ENCODE measurements around the gene TMEM196. TPM values are rescaled to one million over a fixed set of nuclear protein-coding genes. Genes with fewer than 3 reads are reported as not detected.
A peak's percentile ranks its signal among the peaks of the same experiment; 100 is the strongest.

Gene TMEM196
- polyA plus RNA-seq (ENCODE audit: low read depth in 6 of 6) = not detected

- DNase-seq = no peak
- peak within 1 kb of the TSS in 7 of 8 donors; percentile 16 to 80 (median 68) for H3K4me3 Mint-ChIP-seq
- H3K36me3 Mint-ChIP-seq = peaks cover 0 to 8% of the 10 kb centered on the region in 2 donors
- H3K27me3 Mint-ChIP-seq = peaks cover 44 to 54% (median 52%) of the 10 kb centered on the region in 3 donors
- H3K9me3 Mint-ChIP-seq = no peaks in the 10 kb centered on the region
- ATAC-seq (ENCODE audit: low read depth in 2 of 2) = peak in 1 of 2 donors; percentile 21
- peaks cover 12 to 18% (median 18%) of the 10 kb centered on the region in 3 donors for H3K4me1 Mint-ChIP-seq
- H3K27ac Mint-ChIP-seq = peak within 1 kb of the TSS in 2 of 6 donors; percentile 63 to 67
Measured at GRCh38 chr7:19772841-19773760, at the start of gene TMEM196. Gene TMEM196 (minus strand): TSS chr7:19773617. CDS start chr7:19772696, 921 bp downstream.

- ATAC-seq (ENCODE audit: low read depth in 2 of 2) = no peak
- Mint-ChIP-seq H3K9me3 (no peaks in the 10 kb centered on the region), H3K27ac (no peak overlapping the region), H3K4me3 (no peak overlapping the region), H3K4me1 (no peaks in the 10 kb centered on the region), H3K36me3 (no peaks in the 10 kb centered on the region), H3K27me3 (no peaks in the 10 kb centered on the region)
- DNase-seq = no peak
Measured at GRCh38 chr7:19816128-19816527, 42.7 kb upstream of the TMEM196 start.

DNA sequence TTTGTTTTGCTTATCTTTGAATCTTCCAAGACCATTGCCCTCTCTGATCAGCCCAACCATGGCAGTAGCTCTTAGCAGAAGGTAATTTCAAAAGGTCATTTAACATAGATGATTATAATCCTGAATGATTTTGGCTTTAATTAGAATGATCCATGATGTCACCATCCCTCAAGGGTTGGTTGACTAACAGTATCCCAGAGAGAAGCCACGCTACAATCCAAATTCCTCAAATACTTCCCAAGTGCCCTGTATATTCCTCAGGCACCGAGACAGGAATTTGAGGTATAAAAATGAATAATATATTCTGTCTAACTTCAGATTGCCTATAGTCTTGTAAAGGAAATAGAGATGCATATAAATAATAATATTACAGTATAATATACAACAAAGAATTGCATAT is 42.1 kb upstream of the TMEM196 start:
- DNase-seq = no peak
- H3K27ac Mint-ChIP-seq = no peak overlapping the region
- no peaks in the 10 kb centered on the region for H3K9me3 Mint-ChIP-seq
- H3K36me3 Mint-ChIP-seq = no peaks in the 10 kb centered on the region
- H3K27me3 Mint-ChIP-seq = no peaks in the 10 kb centered on the region
- H3K4me1 Mint-ChIP-seq = no peaks in the 10 kb centered on the region
- ATAC-seq (ENCODE audit: low read depth in 2 of 2) = no peak
- H3K4me3 Mint-ChIP-seq = no peak overlapping the region

DNA sequence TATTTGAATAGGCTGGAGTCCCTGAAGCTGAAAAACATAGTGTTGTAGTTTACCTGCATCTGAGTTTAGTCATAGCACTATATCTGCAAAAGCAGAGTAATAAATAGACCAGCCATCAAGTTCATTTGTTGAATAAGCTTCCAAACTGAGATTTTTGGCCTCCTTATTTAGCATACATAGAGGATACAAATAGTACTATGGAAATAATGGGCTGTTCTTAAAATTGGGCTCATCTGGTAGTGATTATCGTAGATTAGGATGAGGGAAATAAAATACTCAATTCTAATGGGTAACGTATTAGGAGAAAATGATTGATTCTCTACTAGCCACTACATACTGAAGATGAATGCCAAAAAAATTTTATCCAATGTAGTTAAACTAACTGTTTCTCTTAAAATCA is 41.4 kb upstream of the TMEM196 start:
- no peak for ATAC-seq (ENCODE audit: low read depth in 2 of 2)
- Mint-ChIP-seq H3K9me3 (no peaks in the 10 kb centered on the region), H3K27me3 (no peaks in the 10 kb centered on the region), H3K4me1 (no peaks in the 10 kb centered on the region), H3K4me3 (no peak overlapping the region), H3K27ac (no peak overlapping the region), H3K36me3 (no peaks in the 10 kb centered on the region)
- no peak for DNase-seq

DNA sequence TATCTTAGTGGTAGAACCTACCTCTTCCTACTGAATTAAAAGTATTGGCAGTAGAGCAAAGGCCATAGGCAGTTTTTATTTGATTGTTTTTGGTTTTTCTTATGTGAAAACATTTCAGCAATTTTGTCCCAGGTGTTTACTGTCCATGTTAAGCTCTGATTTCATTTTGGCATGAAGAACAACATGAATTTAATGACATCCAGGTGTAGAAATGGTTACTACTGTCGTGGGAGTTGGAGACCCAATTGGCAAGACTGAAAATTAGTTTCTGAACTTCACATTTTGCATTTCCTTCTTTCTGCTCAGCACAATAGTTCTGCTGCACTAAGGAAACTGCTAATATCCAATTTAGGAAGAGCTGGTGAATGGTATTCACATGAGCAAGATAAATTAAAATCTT is 38.0 kb upstream of the TMEM196 start:
- no peak overlapping the region for H3K4me3 Mint-ChIP-seq
- DNase-seq = no peak
- no peaks in the 10 kb centered on the region for H3K36me3 Mint-ChIP-seq
- H3K27me3 Mint-ChIP-seq = peaks cover 0 to 5% (median 4%) of the 10 kb centered on the region in 3 donors
- H3K27ac Mint-ChIP-seq = no peak overlapping the region
- ATAC-seq (ENCODE audit: low read depth in 2 of 2) = no peak
- no peaks in the 10 kb centered on the region for H3K4me1 Mint-ChIP-seq
- H3K9me3 Mint-ChIP-seq = peaks cover 0 to 2% (median 0%) of the 10 kb centered on the region in 7 donors

DNA sequence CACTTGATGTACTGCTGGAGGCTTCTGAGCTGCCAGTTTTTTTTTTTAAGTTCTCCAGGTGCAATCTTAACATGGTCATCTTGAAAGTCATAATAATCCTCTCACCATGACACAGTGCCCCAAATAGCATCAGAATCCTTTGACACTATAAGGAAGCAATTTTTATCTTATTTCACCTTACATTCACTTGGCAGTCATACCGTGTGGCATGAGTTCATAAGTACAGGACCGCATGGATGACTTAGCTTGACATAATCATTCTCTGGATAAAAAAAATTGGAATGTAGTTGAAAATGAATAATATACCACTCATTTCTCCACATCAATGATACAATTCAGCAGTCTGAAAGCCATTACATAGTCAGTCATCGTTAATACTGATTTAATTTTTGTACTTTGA is 25.6 kb upstream of the TMEM196 start:
- no peak overlapping the region for H3K27ac Mint-ChIP-seq

GRCh38 chr7:19783541-19783940 is 10.1 kb upstream of the TMEM196 start:
- Mint-ChIP-seq H3K27ac (no peak overlapping the region), H3K9me3 (peaks cover 0 to 21% (median 15%) of the 10 kb centered on the region in 7 donors), H3K4me1 (no peaks in the 10 kb centered on the region), H3K36me3 (peaks cover 0 to 8% of the 10 kb centered on the region in 2 donors), H3K27me3 (peaks cover 0 to 14% (median 12%) of the 10 kb centered on the region in 3 donors), H3K4me3 (no peak overlapping the region)
- DNase-seq (no peak), ATAC-seq (ENCODE audit: low read depth in 2 of 2) (no peak)

More for the DNA sequence above, 25.6 kb upstream of the TMEM196 start:
- no peak overlapping the region for H3K4me3 Mint-ChIP-seq
- H3K9me3 Mint-ChIP-seq = peaks cover 0 to 3% (median 0%) of the 10 kb centered on the region in 7 donors
- H3K27me3 Mint-ChIP-seq = no peaks in the 10 kb centered on the region
- no peak for DNase-seq
- no peaks in the 10 kb centered on the region for H3K36me3 Mint-ChIP-seq
- ATAC-seq (ENCODE audit: low read depth in 2 of 2) = no peak
- no peaks in the 10 kb centered on the region for H3K4me1 Mint-ChIP-seq

DNA sequence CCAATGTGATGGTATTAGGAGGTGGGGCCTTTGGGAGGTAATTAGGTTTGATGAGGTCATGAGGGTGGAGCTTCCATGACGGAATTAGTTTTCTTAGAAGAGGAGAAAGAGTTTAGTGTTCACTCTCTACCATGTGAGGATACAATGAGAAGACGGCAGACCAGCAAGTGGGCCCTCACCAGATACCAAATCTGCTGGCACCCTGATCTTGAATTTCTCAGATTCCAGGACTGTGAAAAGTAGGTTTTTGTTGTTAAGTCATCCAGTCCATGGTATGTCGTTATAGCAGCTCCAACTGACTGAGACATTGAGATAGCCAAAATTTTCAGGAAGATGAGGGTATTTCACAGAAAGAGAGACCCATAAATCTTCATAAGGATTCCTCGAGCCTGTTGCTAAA is 3.6 kb upstream of the TMEM196 start:
- no peak overlapping the region for H3K27ac Mint-ChIP-seq
- peaks cover 32 to 38% (median 38%) of the 10 kb centered on the region in 3 donors for H3K27me3 Mint-ChIP-seq
- no peak for ATAC-seq (ENCODE audit: low read depth in 2 of 2)
- peaks cover 12 to 17% (median 16%) of the 10 kb centered on the region in 3 donors for H3K4me1 Mint-ChIP-seq
- H3K9me3 Mint-ChIP-seq = peaks cover 0 to 3% (median 0%) of the 10 kb centered on the region in 7 donors
- H3K36me3 Mint-ChIP-seq = peaks cover 0 to 8% of the 10 kb centered on the region in 2 donors
- no peak for DNase-seq
- H3K4me3 Mint-ChIP-seq = no peak overlapping the region

GRCh38 chr7:19775578-19775977 is 2.2 kb upstream of the TMEM196 start:
- ATAC-seq (ENCODE audit: low read depth in 2 of 2) (no peak), DNase-seq (no peak)
- Mint-ChIP-seq H3K9me3 (no peaks in the 10 kb centered on the region), H3K4me3 (no peak overlapping the region), H3K36me3 (peaks cover 0 to 8% of the 10 kb centered on the region in 2 donors), H3K27me3 (peaks cover 35 to 42% (median 36%) of the 10 kb centered on the region in 3 donors), H3K4me1 (peaks cover 12 to 18% (median 18%) of the 10 kb centered on the region in 3 donors), H3K27ac (no peak overlapping the region)

- peaks cover 0 to 8% of the 10 kb centered on the region in 2 donors for H3K36me3 Mint-ChIP-seq
- ATAC-seq (ENCODE audit: low read depth in 2 of 2) (no peak), DNase-seq (no peak)
- peaks cover 44 to 52% (median 52%) of the 10 kb centered on the region in 3 donors for H3K27me3 Mint-ChIP-seq
- H3K4me3 Mint-ChIP-seq = peak overlapping the region in 4 of 8 donors; percentile 4 to 52 (median 44)
- H3K4me1 Mint-ChIP-seq = peaks cover 12 to 18% (median 18%) of the 10 kb centered on the region in 3 donors
- no peak overlapping the region for H3K27ac Mint-ChIP-seq
- no peaks in the 10 kb centered on the region for H3K9me3 Mint-ChIP-seq
Measured at GRCh38 chr7:19772306-19772705, 1.1 kb downstream of the TMEM196 start.

DNA sequence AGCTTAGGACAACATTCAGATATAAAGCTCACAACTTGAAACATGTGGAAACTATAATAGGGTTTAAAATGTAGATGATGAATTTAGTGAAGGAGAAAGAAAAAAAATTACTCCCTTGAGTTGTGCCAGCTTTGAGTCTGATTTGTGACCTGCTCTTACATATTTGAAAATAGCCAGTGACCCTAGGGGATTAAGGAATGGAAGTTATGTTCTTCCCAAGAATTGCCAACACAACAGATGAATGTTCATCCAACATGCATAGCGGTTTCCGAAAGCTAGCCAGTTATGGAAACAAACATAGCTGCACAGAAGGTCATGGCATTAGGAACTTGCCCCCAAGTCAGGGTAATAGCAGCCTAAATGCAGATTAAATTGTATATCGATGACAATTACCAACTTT is 10.8 kb downstream of the TMEM196 start:
- Mint-ChIP-seq H3K4me3 (no peak overlapping the region), H3K36me3 (no peaks in the 10 kb centered on the region), H3K27ac (no peak overlapping the region), H3K9me3 (no peaks in the 10 kb centered on the region), H3K27me3 (peaks cover 5 to 8% (median 6%) of the 10 kb centered on the region in 3 donors), H3K4me1 (no peaks in the 10 kb centered on the region)
- no peak for ATAC-seq (ENCODE audit: low read depth in 2 of 2)
- no peak for DNase-seq

- Mint-ChIP-seq H3K9me3 (no peaks in the 10 kb centered on the region), H3K27ac (no peak overlapping the region), H3K27me3 (peaks cover 6 to 13% (median 12%) of the 10 kb centered on the region in 3 donors), H3K4me3 (no peak overlapping the region), H3K4me1 (no peaks in the 10 kb centered on the region), H3K36me3 (no peaks in the 10 kb centered on the region)
- DNase-seq (peak; percentile 31), ATAC-seq (ENCODE audit: low read depth in 2 of 2) (no peak)
Measured at GRCh38 chr7:19754521-19755116, 18.8 kb downstream of the TMEM196 start.

- H3K4me1 Mint-ChIP-seq = no peaks in the 10 kb centered on the region
- peaks cover 6 to 16% (median 13%) of the 10 kb centered on the region in 3 donors for H3K27me3 Mint-ChIP-seq
- ATAC-seq (ENCODE audit: low read depth in 2 of 2) (no peak), DNase-seq (no peak)
- no peaks in the 10 kb centered on the region for H3K36me3 Mint-ChIP-seq
- H3K4me3 Mint-ChIP-seq = no peak overlapping the region
- no peak overlapping the region for H3K27ac Mint-ChIP-seq
- H3K9me3 Mint-ChIP-seq = no peaks in the 10 kb centered on the region
Measured at GRCh38 chr7:19752020-19752419, 21.4 kb downstream of the TMEM196 start.

DNA sequence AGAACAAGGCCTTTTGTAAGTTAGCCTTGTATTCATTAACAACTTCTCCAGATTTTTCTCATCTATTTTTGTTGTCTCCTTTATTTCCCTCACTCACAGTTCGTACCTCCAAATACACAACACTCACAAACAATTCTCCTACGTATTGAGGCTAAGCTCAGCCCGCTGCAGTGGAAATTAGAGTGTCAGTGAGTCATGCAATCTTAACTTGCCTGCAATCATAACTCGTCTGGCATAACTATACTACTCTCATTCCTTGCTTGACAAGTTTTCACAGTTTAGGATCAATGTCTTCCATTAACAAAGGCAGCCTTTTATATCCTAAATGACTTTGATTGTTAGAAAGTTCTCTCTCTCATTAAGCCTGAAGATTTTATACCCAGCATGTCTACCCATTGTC is 23.8 kb downstream of the TMEM196 start:
- DNase-seq = no peak
- Mint-ChIP-seq H3K9me3 (no peaks in the 10 kb centered on the region), H3K4me1 (no peaks in the 10 kb centered on the region), H3K27me3 (peaks cover 11 to 13% (median 12%) of the 10 kb centered on the region in 3 donors), H3K27ac (no peak overlapping the region), H3K36me3 (no peaks in the 10 kb centered on the region), H3K4me3 (no peak overlapping the region)
- no peak for ATAC-seq (ENCODE audit: low read depth in 2 of 2)
